HG02981 (cell line): Measurements from ENCODE around the gene ZNF554.
"Not testable (repeated sequence)": the region's sequence is repeated elsewhere in the genome, so short reads cannot be mapped to it uniquely, and the experiment has no call there.

Experiments used
- ATAC-seq: cut with Tn5 transposase; IDR thresholded peaks from one replicate; pipeline ENCODE4 v1.9.1; 2021; ENCODE audit warnings: mild to moderate bottlenecking, moderate library complexity; ENCODE audit not compliant: unreplicated experiment

ZNF554 gene

GRCh38 chr19:2865334-2866100 lies 45.8 kb downstream of the ZNF554 start:
- no peak for ATAC-seq

- no peak for ATAC-seq
Observed at GRCh38 chr19:2866495-2867024, 46.9 kb downstream of the ZNF554 start.

GRCh38 chr19:2867025-2867991 lies 47.6 kb downstream of the ZNF554 start, which contains the start of gene ZNF556:
ZNF556 (plus strand) TSS chr19:2867335; CDS start chr19:2867422, 87 bp downstream.
- ATAC-seq: no peak

GRCh38 chr19:2869618-2870017 lies 50.0 kb downstream of the ZNF554 start:
- ATAC-seq: no peak

GRCh38 chr19:2872175-2872574 lies 52.5 kb downstream of the ZNF554 start:
- not testable (repeated sequence) for ATAC-seq

- no peak for ATAC-seq
Observed at GRCh38 chr19:2877398-2878331, 58.0 kb downstream of the ZNF554 start.

- no peak for ATAC-seq
Observed at GRCh38 chr19:2883686-2884439, 64.2 kb downstream of the ZNF554 start.

GRCh38 chr19:2885736-2886135 lies 66.1 kb downstream of the ZNF554 start:
- no peak for ATAC-seq
